K562 (cell line): ENCODE measurements around the gene PPP1R14B. TPM values are rescaled to one million over a fixed set of nuclear protein-coding genes. Genes with fewer than 3 reads are reported as not detected.

Experiments
- CTCFL ChIP-seq: IDR thresholded peaks from 2 replicates; pipeline ENCODE4 v1.6.1; 2011; ENCODE audit warnings: borderline replicate concordance, low read depth, mild to moderate bottlenecking, moderate library complexity, low read length; ENCODE audit not compliant: insufficient read depth, poor library complexity, severe bottlenecking
- FOXM1 ChIP-seq, 2 experiments: fragments of 450-650 bp in 1 of 2; sonication (generic) in 1 of 2; formaldehyde crosslinking in 1 of 2; IDR thresholded peaks; 2 replicates each; pipeline versions ENCODE4 v1.6.1 to v1.9.0; 2017 to 2022; ENCODE audit warnings: low read depth in 2 of 2, mild to moderate bottlenecking in 2 of 2, missing genetic modification reagents in 1 of 2, moderate library complexity in 1 of 2
- GTF2B ChIP-seq: IDR thresholded peaks from 2 replicates; pipeline ENCODE4 v1.6.1; 2011; ENCODE audit not compliant: insufficient read length; ENCODE audit errors: extremely low read depth
- HDAC6 ChIP-seq: IDR thresholded peaks from 2 replicates; pipeline ENCODE4 v1.6.1; 2012; ENCODE audit warnings: low read depth, mild to moderate bottlenecking, control low read depth, inconsistent platforms, low read length, moderate library complexity
- KAT8 ChIP-seq: fragments of 450-650 bp; IDR thresholded peaks from 2 replicates; pipeline ENCODE4 v1.6.1; 2016; ENCODE audit warnings: low read depth, mild to moderate bottlenecking
- KLF6 ChIP-seq: fragments of 250-450 bp; sonication (Bioruptor Pico); IDR thresholded peaks from 2 replicates; pipeline ENCODE4 v1.4.0; 2020; ENCODE audit warnings: mild to moderate bottlenecking, moderate library complexity, borderline replicate concordance
- LEF1 ChIP-seq: fragments of 450-650 bp; IDR thresholded peaks from 2 replicates; pipeline ENCODE4 v1.6.1; 2016; ENCODE audit warnings: mild to moderate bottlenecking
- PHF8 ChIP-seq: fragments of 200-600 bp; sonication (generic); IDR thresholded peaks from 2 replicates; pipeline ENCODE4 v1.6.1; 2012; ENCODE audit warnings: mixed run types, mild to moderate bottlenecking, inconsistent platforms, low read length, moderate library complexity, borderline replicate concordance
- POLR2AphosphoS2 ChIP-seq: IDR thresholded peaks from 2 replicates; pipeline ENCODE4 v1.6.1; 2012; ENCODE audit warnings: low read length, improper control_type of control experiment
- SLC30A9 ChIP-seq: fragments of 250-450 bp; sonication (Bioruptor Pico); IDR thresholded peaks from 2 replicates; pipeline ENCODE4 v1.8.0; 2022; ENCODE audit warnings: mild to moderate bottlenecking, moderate library complexity
- TBL1XR1 ChIP-seq, 2 experiments: IDR thresholded peaks; 2 replicates each; pipeline ENCODE4 v1.6.1; 2012; ENCODE audit warnings: improper control_type of control experiment in 2 of 2, low read length in 2 of 2, mild to moderate bottlenecking in 1 of 2
- XRCC3 ChIP-seq: fragments of 450-650 bp; IDR thresholded peaks from 2 replicates; pipeline ENCODE4 v1.6.1; 2017; ENCODE audit warnings: mild to moderate bottlenecking, moderate library complexity
- polyA plus RNA-seq, 8 experiments: library from polyadenylated mRNA; depleted of rRNA in 4 of 8; stranded (reverse) in 5 of 8; unstranded in 3 of 8; fragments of >200 nt; fragmentation: Nextera tagmentation in 2 of 8; fragmentation: Illumina TruSeq in 1 of 8; extraction: Ambion mirVana in 2 of 8; extraction: Trizol in 1 of 8; gene quantifications; 2 replicates each; pipeline versions ENCODE4 v1.2.1 to v1.2.3, GENCODE V29; 2011 to 2014; ENCODE audit warnings: inconsistent platforms in 1 of 8, missing spikeins in 1 of 8
- total RNA-seq, 7 experiments: library from RNA; depleted of rRNA in 6 of 7; stranded (reverse); fragments of >200 nt in 6 of 7; fragmentation: Illumina TruSeq in 2 of 7; extraction: Trizol in 2 of 7; gene quantifications; 2 replicates each; pipeline versions ENCODE4 v1.2.1 to v1.2.3, GENCODE V29; 2011 to 2021; ENCODE audit warnings: low replicate concordance in 1 of 7
- TF ChIP-seq, protein P1 (sequence below): sonication (generic); formaldehyde crosslinking; IDR thresholded peaks from 2 replicates; pipeline ENCODE4 v1.8.0; 2023; ENCODE audit warnings: missing genetic modification reagents, mild to moderate bottlenecking, borderline replicate concordance
- TF ChIP-seq, protein P2 (sequence below), 2 experiments: fragments of 450-650 bp in 1 of 2; IDR thresholded peaks; 2 replicates each; pipeline ENCODE4 v1.6.1; 2011 to 2017; ENCODE audit warnings: low read depth in 2 of 2, antibody characterized with exemption in 1 of 2, borderline replicate concordance in 1 of 2, low read length in 1 of 2, mild to moderate bottlenecking in 1 of 2, mixed read lengths in 1 of 2; ENCODE audit not compliant: control insufficient read depth in 1 of 2

PPP1R14B gene
- total and polyA plus RNA-seq, 9 of the 15 experiments (the other 6 are each of a cell fraction or from before 2014, with no cell fraction given), result 7.7 to 566 (median 212) TPM

GRCh38 chr11:64207256-64208085 is 39.3 kb downstream of the PPP1R14B start (continued):
- TF ChIP-seq, protein P1, sequence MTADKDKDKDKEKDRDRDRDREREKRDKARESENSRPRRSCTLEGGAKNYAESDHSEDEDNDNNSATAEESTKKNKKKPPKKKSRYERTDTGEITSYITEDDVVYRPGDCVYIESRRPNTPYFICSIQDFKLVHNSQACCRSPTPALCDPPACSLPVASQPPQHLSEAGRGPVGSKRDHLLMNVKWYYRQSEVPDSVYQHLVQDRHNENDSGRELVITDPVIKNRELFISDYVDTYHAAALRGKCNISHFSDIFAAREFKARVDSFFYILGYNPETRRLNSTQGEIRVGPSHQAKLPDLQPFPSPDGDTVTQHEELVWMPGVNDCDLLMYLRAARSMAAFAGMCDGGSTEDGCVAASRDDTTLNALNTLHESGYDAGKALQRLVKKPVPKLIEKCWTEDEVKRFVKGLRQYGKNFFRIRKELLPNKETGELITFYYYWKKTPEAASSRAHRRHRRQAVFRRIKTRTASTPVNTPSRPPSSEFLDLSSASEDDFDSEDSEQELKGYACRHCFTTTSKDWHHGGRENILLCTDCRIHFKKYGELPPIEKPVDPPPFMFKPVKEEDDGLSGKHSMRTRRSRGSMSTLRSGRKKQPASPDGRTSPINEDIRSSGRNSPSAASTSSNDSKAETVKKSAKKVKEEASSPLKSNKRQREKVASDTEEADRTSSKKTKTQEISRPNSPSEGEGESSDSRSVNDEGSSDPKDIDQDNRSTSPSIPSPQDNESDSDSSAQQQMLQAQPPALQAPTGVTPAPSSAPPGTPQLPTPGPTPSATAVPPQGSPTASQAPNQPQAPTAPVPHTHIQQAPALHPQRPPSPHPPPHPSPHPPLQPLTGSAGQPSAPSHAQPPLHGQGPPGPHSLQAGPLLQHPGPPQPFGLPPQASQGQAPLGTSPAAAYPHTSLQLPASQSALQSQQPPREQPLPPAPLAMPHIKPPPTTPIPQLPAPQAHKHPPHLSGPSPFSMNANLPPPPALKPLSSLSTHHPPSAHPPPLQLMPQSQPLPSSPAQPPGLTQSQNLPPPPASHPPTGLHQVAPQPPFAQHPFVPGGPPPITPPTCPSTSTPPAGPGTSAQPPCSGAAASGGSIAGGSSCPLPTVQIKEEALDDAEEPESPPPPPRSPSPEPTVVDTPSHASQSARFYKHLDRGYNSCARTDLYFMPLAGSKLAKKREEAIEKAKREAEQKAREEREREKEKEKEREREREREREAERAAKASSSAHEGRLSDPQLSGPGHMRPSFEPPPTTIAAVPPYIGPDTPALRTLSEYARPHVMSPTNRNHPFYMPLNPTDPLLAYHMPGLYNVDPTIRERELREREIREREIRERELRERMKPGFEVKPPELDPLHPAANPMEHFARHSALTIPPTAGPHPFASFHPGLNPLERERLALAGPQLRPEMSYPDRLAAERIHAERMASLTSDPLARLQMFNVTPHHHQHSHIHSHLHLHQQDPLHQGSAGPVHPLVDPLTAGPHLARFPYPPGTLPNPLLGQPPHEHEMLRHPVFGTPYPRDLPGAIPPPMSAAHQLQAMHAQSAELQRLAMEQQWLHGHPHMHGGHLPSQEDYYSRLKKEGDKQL (CRISPR knock-in tag), result no peak
- TF ChIP-seq SLC30A9 (CRISPR knock-in tag) (no peak), HDAC6 (no peak), LEF1 (peak; percentile 79), KLF6 (CRISPR knock-in tag) (no peak), KAT8 (no peak), GTF2B (no peak), TBL1XR1 (IDR thresholded peaks at IDR 0.05; ENCODE audit: low read length in 2 of 2) (peak in 1 of 2 experiments; percentile 56), CTCFL (no peak), PHF8 (peak; percentile 56; the same call in 1 of the 2 replicates), POLR2AphosphoS2 (peak; percentile 41; the same call in 1 of the 2 replicates), XRCC3 (no peak), FOXM1 (IDR thresholded peaks at IDR 0.05; ENCODE audit: low read depth) (no peak), FOXM1 (CRISPR knock-in tag; IDR thresholded peaks at IDR 0.05; ENCODE audit: low read depth) (no peak)
- TF ChIP-seq, protein P2, sequence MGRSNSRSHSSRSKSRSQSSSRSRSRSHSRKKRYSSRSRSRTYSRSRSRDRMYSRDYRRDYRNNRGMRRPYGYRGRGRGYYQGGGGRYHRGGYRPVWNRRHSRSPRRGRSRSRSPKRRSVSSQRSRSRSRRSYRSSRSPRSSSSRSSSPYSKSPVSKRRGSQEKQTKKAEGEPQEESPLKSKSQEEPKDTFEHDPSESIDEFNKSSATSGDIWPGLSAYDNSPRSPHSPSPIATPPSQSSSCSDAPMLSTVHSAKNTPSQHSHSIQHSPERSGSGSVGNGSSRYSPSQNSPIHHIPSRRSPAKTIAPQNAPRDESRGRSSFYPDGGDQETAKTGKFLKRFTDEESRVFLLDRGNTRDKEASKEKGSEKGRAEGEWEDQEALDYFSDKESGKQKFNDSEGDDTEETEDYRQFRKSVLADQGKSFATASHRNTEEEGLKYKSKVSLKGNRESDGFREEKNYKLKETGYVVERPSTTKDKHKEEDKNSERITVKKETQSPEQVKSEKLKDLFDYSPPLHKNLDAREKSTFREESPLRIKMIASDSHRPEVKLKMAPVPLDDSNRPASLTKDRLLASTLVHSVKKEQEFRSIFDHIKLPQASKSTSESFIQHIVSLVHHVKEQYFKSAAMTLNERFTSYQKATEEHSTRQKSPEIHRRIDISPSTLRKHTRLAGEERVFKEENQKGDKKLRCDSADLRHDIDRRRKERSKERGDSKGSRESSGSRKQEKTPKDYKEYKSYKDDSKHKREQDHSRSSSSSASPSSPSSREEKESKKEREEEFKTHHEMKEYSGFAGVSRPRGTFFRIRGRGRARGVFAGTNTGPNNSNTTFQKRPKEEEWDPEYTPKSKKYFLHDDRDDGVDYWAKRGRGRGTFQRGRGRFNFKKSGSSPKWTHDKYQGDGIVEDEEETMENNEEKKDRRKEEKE (IDR thresholded peaks at IDR 0.05; ENCODE audit: borderline replicate concordance in 1 of 2, control insufficient read depth in 1 of 2, low read depth in 2 of 2, low read length in 1 of 2), result 0 out of 4 replicates have a peak, but pooled peaks of 1 of the 2 experiments have one; percentile 68
